Stimulated activated CD4-positive, alpha-beta T cell treated with anti-CD3 and anti-CD28 coated beads, Interleukin-1b, Interleukin-23, amount 100 ng/mL, for 48 hours (primary cell): ENCODE data around the gene ELAC2.
"Not testable (repeated sequence)": the region's sequence is repeated elsewhere in the genome, so short reads cannot be mapped to it uniquely, and the experiment has no call there.

Experiments
- DNase-seq: peaks from one replicate; pipeline ENCODE4 v3.0.0-alpha.2; 2020

ELAC2 gene

DNA sequence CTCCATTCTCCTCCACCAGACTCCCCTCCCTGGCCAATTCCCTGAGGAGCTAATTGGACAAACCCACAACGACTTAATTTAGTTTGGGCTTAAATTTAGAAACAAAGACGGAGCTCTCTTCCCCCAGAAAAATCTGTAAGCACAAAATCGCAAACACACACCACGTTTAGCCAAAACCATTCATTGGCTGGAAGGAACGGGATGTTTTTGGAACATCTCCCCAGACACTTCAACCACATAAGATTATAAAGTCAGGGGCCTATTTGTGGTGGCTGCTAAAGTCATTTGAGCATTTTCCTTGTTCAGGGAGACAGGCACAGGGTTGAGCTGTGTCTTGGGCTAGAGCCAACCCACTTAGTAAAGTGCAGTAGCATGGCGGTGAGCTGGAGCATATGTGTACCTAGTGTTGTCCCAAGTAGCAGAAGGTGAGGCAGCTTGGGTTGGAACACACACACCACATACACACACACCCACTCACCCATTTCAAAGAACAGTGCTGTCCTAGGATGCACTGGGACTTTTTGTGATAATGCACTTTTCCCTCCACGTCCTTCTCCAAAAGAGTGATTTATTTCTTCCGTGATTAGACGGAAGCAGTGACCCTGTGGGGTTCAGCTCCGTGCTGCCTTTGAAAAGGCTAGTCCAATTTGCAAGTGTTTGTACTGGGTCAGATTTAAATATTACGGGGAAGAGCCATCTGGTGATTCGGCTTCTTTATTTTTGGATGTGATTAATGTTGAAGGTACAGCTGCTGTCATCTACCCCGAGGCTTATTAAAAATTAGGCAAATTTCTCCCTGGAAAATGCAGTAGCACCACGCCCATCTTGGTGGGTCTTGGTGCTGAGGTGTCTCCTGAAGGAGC lies 32.2 kb downstream of the ELAC2 start:
- no peak for DNase-seq

DNA sequence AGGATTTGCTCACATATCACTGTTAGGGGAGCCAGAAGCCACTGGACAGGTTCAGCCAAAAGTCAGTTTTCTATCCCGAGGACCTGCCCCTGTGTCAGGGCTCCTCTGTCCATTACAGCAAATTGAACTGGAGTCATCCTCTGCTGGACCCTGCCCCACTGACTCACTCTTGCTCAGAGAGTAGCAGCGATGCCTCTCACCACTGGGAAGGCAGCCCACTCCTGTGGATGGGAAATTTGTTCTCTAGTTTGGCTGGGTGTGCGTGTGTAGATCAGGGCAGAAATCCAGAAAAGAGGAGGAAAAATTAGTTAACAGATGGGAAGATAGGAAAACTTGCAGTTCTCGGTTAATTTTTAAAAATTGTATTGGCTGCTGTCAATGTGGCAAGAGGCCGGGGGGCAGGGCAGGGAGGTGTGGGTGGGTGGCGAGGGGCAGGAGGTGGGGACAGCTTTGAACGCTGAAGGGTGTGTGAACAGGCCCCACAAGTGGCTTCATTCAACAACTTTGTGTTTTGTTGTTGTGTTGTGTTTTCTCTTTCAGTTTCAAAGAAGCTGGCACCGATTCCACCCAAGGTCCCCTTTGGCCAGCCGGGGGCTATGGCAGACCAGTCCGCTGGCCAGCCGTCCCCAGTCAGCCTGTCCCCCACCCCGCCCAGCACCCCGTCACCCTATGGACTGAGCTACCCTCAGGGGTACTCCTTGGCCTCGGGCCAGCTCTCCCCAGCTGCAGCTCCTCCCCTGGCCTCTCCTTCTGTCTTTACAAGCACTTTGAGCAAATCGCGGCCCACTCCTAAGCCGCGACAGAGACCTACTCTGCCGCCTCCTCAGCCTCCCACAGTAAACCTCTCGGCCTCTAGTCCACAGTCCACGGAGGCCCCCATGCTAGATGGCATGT lies 33.6 kb downstream of the ELAC2 start:
- DNase-seq: no peak

DNA sequence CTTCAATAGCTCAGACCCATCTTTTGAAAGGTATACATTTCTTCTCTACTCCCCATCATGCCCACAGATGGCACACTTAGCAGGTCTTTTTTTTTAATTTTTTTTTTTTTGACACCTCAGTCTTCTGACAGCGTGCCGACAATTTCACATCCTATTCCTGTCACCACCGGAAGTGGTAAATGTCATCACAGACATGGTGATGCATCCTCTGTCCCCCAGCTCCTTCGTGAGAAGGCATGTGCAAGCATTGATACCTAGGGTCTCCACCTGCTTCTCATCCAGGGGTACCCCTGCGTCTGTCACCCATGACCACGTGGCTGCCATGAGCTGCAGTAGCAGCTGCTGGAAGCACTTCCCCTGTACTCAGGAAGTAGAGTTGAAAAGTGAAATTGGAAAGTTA lies 35.6 kb downstream of the ELAC2 start:
- DNase-seq: no peak

DNA sequence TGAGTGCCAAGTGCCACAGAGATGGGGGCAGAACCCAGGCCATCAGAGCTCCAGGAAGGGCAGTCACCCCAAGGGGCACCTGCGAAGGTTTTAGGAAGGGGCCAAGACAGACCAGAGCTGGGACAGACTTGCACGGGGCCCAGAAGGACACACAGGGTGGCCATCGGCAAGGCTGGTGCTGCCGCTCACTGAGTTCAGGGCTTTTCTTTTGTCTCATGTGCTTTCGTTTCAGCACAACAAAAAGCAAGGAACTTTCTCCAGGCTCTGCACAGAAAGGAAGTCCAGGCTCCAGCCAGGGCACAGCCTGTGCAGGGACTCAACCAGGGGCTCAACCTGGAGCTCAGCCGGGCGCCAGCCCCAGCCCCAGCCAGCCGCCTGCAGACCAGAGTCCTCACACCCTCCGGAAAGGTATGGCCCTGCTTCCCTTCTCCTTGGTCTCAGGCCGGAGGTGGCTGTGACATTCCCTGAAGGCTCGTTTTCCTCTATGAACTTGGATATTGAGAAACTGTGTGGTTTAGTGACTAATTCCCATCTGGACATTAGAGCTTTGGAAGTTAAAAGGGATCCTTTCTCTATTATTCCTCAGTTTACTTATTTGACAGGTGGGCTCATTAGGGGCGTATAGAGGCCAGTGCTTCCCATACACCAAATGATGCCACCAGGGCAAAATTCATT lies 37.9 kb downstream of the ELAC2 start:
- no peak for DNase-seq

DNA sequence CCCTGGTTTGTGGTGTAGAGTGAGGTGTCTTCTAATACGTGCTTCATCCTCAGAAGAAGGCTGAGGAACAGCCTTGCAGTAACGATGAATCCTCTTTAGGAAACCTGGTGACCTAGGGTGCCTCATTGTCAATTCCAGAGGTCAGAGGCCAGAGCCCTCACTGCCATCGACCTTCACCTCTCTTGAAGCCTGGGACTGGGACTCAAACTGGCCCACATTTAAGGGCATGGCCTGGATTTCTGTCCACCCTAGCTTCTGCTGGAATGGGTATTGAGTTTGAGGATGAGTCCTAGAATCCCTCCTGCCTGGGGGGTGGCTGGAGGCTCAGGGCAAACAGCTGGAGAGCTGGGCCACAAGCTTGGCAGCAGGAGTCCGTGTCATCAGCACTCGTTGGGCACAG lies 38.6 kb downstream of the ELAC2 start:
- no peak for DNase-seq

DNA sequence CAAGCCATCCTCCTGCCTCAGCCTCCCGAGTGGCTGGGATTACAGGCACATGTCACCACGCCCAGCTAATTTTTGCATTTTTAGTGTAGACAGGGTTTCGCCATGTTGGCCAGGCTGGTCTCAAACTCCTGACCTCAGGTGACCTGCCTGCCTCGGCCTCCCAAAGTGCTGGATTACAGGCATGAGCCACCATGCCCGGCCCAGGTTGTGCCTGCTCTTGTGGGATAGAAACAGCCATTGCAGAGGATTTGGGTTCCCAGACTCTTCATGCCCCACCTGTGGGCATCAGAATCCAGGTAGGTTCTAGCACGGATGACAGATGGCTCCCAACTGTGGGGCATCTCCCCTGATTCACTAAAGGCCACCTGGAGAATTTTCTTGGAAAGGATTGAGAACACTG lies 39.0 kb downstream of the ELAC2 start:
- DNase-seq: not testable (repeated sequence)

DNA sequence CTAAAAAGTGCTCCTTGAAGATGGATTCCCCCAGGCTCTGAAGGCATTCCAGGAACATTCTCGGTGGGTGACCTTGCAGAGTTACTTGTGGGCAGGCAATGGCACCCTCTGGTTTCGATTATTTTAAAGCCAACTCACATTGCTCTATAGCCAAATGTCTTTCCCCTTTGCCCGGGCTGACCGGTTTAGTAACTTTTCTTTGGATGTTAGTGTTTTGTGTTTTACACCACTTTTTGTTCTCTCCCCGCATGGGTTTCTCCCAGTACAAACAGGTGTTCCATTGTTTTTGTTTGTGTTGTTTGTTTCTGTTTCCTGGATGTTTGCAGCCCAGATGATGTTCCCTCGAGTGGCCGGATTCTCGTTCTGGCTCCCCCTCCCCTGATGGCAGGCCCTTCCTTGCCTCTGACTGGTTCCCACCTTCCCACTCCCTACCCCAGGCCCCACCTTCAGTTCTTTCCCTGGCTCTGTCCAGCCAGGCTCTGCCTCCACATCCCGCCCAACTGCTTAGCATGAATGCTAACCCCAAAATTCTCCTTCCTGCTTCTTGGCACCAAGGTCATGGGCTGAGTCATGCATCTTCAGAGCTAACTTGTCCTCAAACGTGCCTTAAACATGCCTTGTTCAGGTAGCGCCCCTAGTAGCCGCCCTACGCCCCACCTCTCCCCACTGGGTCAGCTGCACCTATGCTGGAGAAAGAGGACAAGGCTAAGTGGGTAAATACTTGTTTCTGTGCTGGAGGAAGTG lies 40.6 kb downstream of the ELAC2 start:
- DNase-seq: no peak

DNA sequence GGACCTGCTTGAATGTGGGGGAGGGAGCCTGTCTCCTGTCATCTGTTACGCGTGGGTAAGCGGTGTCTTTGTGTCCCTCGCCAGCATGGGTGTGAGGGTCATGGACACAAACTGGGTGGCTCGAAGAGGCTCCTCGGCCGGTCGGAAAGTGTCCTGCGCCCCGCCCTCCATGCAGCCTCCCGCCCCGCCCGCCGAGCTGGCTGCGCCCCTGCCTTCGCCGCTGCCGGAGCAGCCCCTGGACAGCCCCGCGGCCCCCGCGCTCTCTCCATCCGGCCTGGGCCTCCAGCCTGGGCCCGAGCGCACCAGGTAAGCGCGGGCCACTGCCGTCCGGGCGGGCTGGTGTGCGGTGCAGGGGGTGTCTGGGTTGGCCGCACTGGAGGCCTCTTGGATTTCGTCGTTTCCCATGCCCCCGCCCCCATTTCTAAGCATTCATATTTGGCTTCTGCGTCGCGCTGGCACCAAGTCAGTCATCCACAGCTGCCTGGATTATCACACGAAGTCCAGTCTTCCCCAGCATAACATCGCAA lies 43.8 kb downstream of the ELAC2 start:
- DNase-seq: no peak

DNA sequence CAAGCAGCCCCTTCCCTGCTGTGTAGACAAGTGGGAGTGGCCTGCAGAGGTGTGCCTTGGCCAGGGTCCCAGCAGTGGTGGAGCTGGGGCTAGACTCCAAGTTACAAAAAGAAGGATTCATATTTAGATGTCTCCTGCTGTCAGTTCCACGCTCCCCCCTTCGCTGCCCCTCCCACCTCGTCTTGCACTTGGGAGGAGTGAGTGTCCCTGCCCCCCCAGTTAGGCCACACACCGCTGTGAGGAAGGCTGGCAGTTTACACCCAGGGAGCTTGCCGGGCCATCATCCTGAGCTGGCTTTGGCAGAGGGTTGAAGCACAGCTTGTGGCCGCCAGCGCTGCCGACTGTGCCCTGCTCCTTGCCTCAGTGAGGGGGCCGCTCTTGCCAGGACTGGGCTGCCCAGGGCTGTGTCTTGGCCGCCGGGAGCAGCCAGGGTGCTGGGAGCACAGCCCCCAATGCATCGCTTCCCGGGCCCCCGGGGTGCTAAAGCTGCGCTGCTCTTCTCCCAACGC lies 44.3 kb downstream of the ELAC2 start:
- DNase-seq: no peak

DNA sequence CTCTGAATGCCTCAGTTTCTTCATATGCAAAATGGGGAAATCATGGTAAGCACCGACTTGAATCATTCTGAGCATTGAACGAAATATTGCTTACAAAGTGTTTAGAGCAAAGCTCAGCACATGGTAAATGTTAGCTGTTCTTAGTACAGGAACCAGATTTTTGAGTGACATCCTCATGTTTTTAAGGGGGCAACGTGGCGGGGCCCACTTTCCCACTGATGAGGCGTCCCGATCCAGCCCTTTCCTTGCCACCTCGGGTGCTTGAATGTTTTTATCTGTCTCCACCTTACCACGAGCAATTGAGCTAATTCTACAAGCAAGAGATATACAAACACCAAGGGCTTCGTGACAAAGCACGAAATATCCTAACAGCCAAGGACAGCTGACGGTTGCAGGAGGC lies 49.9 kb downstream of the ELAC2 start:
- no peak for DNase-seq

DNA sequence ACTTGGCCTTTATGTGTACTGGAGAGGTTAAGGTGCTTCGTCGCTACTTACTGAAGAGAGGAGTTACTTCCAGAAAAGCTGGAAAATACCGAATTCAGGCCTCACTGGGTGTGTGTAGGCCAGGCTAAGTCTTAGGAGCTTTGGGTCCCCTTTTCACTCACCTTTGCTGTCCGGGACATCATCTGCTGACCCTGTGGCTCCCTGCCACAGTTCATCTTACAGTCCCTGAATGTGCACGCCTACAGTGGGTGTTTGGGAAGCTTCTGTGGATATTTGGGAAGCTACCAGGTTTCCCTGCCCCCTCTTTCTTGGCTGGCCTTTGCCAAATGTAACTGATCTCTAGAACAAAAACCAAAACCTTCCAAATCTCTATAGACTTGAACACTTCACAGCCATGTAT lies 51.4 kb downstream of the ELAC2 start:
- no peak for DNase-seq

DNA sequence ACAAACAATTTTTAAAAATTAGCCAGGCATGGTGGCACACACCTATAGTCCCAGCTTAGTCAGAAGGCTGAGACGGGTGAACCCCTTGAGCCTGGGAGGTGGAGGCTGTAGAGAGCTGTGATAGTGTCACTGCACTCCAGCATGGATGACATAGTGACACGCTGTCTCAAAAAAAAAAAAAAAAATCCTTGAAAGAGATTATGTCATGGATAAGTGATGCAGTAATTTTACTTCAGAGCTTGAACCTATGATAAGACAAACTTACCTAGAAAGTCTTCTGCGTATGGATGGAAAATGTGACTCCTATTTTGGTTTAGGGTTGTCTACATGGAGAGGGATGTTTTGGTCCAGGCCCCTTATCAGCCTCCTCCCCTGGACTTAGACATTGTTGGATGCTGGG lies 51.8 kb downstream of the ELAC2 start:
- no peak for DNase-seq

DNA sequence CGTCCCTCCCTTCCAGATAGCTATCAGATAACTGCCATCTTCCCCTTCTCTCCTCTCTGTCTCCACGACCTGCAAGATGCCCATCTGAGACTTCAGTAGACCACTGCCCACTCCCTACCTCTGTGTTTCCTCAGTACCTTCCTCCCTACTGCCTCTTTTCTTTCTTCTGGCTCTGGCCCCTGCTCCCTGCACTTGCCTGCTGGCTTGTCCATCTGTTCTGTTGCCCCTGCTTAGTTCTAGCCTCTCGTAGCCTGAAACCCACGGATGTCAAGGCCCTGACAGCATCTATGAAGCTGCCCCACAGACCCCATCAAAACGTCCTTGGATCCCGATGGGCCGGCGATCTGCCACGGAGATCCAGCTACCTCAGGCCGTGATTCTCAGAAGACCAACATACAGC lies 53.0 kb downstream of the ELAC2 start:
- no peak for DNase-seq

DNA sequence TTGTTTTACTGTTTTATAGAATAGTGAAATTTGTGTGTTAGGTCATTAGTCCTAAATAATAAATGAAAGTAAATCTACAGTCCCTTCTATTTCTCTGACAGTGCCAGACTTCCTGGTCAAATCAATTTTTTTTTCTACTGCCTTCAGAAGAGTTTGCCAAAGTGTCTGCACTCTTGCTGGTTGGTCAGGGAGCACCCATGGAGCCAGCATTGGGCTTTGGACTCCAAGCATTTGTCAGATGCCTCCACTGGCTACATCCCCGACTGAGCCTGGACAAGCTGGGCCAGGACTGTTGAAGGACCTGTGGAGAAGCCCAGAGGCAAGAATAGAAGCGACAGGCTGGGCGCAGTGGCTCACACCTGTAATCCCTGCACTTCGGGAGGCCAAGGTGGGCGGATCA lies 53.7 kb downstream of the ELAC2 start:
- DNase-seq: no peak

DNA sequence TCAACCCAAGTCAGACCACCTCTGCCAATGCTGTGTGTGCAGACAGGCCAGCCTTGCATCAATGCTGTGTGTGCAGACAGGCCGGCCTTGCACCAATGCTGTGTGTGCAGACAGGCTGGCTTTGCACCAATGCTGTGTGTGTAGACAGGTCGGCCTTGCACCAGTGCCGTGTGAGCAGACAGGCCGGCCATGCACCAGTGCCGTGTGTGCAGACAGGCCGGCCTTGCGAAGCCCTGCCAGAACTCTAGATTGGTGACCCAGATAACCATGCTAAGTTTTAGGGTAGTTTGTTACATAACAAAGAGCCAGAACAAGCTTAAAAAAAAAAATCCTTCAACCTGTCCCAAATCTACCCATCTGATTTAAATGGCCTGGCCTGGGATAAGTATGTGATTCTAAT lies 54.3 kb downstream of the ELAC2 start:
- no peak for DNase-seq

DNA sequence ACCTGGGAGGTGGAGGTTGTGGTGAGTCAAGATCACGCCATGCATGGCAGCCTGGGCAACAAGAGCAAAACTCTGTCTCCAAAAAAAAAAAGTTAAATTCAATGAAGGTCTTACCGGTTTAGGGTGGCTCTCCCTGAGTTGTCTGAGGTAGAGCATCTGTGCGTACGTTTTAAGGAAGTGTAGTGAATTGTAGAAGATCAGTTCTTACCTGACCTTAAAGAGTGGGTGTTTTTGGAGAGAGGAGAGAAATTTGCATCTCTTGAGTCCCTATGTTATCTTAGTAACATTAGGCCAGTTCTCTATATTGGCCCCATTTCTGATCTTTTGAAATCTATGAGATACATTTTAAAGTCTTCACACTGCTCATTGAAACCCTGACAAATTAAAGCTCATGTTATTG lies 56.2 kb downstream of the ELAC2 start:
- DNase-seq: no peak

DNA sequence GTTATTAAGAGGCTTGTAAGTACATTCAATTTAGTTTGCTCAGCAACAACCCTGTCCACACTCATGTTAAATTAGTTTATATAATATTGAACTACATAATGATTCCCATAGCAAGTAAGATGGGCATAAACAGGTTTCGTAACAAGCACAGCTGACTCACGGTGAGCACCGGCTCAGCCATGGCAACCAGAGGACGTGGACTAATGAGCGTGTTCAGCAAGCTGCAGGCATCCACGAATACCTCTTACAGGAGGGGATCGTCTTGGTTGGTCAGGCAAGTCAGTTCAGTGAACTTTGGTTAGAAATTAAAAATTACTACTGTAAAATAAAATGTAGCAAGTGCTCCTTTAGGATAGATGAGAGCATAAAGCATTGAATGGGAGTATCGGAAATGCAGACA lies 58.4 kb downstream of the ELAC2 start:
- DNase-seq: no peak

DNA sequence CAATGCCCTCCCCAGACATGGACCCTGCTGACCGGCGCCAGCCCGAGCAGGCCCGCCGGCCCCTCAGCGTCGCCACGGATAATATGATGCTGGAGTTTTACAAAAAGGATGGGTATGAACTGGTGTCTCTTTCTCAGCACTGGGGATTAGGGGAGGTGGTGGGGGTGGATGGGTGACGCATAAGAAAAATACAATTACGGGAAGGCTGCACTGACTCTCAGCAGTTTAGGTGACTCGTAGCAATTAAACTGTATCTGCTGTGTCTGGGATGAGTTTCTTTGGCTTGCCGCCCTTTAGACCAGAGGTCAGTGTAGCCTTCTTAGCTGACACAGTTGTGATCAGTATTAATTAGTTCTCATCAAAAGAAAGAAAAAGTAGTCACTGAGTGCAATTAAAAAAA lies 59.0 kb downstream of the ELAC2 start:
- no peak for DNase-seq

DNA sequence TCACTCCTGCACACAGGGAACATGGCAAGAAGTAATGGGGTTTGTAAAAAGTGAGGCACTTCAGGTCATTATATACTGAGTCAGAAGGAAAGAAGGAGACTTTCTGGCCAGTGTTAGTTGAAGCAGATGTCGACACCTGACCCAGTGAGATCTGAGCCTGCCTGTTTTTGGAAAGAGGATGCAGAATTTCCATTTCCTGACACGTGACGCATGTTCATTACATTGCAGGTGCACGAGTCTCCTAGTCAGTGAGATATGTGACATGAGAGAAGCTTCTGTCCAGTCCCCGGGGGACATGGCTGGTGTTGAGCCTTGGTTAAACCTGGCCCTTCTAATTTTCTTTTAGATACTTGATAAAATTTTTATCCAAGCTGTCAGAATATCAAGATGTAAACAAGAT lies 62.3 kb downstream of the ELAC2 start:
- no peak for DNase-seq

DNA sequence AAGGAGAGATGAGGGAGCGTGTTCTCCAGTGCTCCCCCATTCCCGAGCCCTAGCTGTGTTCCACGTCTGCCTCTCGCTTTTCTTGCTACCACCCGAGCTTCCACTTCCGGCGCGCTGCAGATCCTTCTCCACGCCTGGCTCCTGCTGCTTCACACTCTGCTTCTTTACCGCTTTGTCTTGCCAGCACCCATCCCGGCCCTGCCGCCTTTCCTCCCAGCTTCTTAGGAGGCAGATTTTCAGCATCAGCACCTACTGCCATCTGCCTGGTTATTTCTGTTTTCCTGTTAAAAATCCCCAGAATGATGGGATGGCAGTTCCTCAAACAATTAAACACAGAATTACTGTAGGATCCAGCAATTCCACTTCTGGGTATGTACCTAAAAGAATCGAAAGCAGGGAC lies 64.7 kb downstream of the ELAC2 start:
- DNase-seq: no peak

DNA sequence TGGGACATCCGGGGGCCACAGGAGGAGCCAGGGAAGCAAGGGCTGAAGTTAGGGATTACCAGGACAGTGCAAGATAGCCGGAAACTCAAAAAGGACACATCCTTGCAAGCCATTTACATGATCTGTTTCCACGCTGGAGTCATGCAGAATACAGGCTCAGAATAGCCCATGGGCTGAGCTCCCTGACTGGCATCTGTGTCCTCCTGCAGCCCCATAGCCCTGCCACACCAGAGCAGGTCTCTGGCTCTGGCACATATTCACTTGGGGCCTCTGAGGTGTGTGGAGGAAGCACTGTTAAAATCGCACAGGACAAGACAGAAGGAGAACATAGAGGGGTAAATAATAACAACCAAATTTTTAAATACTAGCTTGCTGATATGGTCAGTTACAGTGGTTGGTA lies 65.8 kb downstream of the ELAC2 start:
- no peak for DNase-seq

DNA sequence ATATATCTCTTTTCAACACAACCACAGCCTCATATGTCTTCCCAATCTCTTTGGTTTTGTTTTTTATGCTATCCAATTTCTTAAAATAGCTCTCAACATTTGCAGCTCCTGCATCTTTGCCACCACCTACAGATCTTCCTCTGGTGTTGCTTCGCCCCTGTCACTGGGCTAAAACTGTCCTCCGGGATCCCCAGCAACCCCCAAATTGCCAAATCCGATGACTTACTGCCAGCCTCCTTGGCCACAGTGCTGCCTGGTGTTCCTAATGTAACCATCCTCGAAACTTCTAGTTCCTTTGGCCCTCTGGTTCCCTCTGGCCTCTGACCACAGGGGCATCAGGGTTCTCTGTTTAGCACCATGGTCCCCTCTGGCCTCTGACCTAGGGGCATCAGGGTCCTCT lies 70.8 kb downstream of the ELAC2 start:
- no peak for DNase-seq
